ENCODE results near the gene TTC31.
A peak's percentile ranks its signal among the peaks of the same experiment; 100 is the strongest.

TTC31 gene

GRCh38 chr2:74482801-74483674 lies at the start of gene TTC31, which contains the start of gene CCDC142:
Gene TTC31, plus strand, starts transcription at chr2:74483081. Its CDS starts 15 bp downstream, at chr2:74483096.
Gene CCDC142, minus strand, starts transcription at chr2:74482998. Its CDS starts 161 bp downstream, at chr2:74482837.
- Histone ChIP-seq H3K4me3 (ENCODE audit: severe bottlenecking) (peak within 1 kb of the TSS; percentile 67), H3K27ac (ENCODE audit: poor library complexity, severe bottlenecking) (peak within 1 kb of the TSS; percentile 54), H3K9me3 (ENCODE audit: severe bottlenecking) (no peaks in the 10 kb centered on the region), H3K36me3 (ENCODE audit: low read depth) (peaks cover 40% of the 10 kb centered on the region), H3K4me1 (ENCODE audit: insufficient read depth, poor library complexity, severe bottlenecking) (peaks cover 1% of the 10 kb centered on the region), H3K27me3 (ENCODE audit: insufficient read depth, poor library complexity, severe bottlenecking) (no peaks in the 10 kb centered on the region)
- DNase-seq (ENCODE audit: low spot score) (peak; percentile 92), ATAC-seq (ENCODE audit: low read depth) (peak; percentile 93)
- TF ChIP-seq, protein P1, sequence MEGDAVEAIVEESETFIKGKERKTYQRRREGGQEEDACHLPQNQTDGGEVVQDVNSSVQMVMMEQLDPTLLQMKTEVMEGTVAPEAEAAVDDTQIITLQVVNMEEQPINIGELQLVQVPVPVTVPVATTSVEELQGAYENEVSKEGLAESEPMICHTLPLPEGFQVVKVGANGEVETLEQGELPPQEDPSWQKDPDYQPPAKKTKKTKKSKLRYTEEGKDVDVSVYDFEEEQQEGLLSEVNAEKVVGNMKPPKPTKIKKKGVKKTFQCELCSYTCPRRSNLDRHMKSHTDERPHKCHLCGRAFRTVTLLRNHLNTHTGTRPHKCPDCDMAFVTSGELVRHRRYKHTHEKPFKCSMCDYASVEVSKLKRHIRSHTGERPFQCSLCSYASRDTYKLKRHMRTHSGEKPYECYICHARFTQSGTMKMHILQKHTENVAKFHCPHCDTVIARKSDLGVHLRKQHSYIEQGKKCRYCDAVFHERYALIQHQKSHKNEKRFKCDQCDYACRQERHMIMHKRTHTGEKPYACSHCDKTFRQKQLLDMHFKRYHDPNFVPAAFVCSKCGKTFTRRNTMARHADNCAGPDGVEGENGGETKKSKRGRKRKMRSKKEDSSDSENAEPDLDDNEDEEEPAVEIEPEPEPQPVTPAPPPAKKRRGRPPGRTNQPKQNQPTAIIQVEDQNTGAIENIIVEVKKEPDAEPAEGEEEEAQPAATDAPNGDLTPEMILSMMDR (IDR thresholded peaks at IDR 0.05; ENCODE audit: poor library complexity, severe bottlenecking) = peak; percentile 97

- ATAC-seq (ENCODE audit: low read depth) = no peak
- peaks cover 49% of the 10 kb centered on the region for H3K36me3 ChIP-seq (ENCODE audit: low read depth)
- H3K9me3 ChIP-seq (ENCODE audit: severe bottlenecking) = no peaks in the 10 kb centered on the region
- no peak overlapping the region for H3K27ac ChIP-seq (ENCODE audit: poor library complexity, severe bottlenecking)
- DNase-seq (ENCODE audit: low spot score) = no peak
- TF ChIP-seq, protein P1 (IDR thresholded peaks at IDR 0.05; ENCODE audit: poor library complexity, severe bottlenecking) = no peak
- H3K27me3 ChIP-seq (ENCODE audit: insufficient read depth, poor library complexity, severe bottlenecking) = no peaks in the 10 kb centered on the region
- H3K4me1 ChIP-seq (ENCODE audit: insufficient read depth, poor library complexity, severe bottlenecking) = peaks cover 4% of the 10 kb centered on the region
- H3K4me3 ChIP-seq (ENCODE audit: severe bottlenecking) = no peak overlapping the region
These were observed 46.6 kb upstream of the TTC31 start for GRCh38 chr2:74436111-74436805.

DNA sequence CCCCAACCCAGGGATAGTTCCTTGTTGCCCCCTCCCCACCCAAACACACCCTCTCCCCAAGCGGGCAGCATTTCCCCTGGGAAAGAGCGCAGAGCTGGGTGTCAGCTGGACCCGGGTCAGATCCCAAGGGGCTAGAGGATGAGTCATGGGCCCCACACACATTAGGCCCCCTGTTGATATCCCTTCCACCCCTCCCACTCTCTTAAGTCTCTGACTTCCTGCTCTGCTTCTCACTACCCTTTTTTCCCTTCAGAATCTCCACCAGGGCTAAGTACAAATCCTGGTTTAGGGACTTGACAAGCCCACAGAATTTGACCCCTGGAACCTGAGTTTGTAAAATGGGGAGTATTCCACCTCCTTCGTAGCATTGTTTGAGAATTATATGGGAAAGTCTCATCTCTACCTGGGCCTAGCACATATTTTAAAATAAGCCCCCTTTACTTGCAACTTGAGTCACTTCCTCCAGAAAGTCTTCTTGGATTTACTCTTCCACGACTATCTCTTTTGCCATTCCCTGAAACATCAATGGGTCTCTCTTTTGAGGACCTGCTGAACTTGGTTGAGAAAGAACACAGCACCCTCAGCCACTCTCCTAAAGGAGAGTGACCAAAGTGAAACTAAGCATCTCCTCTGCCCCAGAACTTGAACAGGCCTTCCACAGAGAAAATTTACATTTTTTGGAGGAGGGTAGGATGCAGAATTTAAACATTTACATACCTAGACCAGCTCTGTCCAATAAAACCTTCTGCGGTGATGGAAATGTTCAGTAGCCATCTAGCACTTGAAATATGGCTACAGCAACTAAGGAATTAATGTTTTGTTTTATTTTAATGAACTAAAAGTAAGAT lies 45.8 kb upstream of the TTC31 start:
- Histone ChIP-seq H3K4me1 (ENCODE audit: insufficient read depth, poor library complexity, severe bottlenecking) (peaks cover 4% of the 10 kb centered on the region), H3K27me3 (ENCODE audit: insufficient read depth, poor library complexity, severe bottlenecking) (no peaks in the 10 kb centered on the region), H3K4me3 (ENCODE audit: severe bottlenecking) (no peak overlapping the region), H3K36me3 (ENCODE audit: low read depth) (peaks cover 40% of the 10 kb centered on the region), H3K9me3 (ENCODE audit: severe bottlenecking) (no peaks in the 10 kb centered on the region), H3K27ac (ENCODE audit: poor library complexity, severe bottlenecking) (no peak overlapping the region)
- ATAC-seq (ENCODE audit: low read depth) (no peak), DNase-seq (ENCODE audit: low spot score) (no peak)
- TF ChIP-seq, protein P1 (IDR thresholded peaks at IDR 0.05; ENCODE audit: poor library complexity, severe bottlenecking) = no peak

DNA sequence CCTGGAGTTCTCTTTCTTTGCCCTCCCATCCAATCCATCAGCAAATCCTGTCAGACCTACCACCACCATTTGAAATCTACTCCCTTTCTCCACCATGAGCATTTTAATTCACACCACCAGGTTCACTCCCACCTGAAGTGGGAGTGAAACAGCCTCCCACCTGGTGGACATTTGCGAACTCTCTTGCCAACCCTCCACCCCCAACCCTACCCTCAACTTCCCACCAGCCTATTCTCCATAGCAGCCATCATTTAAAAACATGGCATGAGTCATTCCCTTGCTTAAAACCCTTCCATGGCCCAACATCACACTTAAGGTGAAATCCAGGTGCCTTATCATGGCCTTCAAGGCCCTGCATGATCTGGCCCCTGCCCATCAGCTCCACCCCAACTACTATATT lies 44.6 kb upstream of the TTC31 start:
- H3K27me3 ChIP-seq (ENCODE audit: insufficient read depth, poor library complexity, severe bottlenecking) = no peaks in the 10 kb centered on the region
- H3K36me3 ChIP-seq (ENCODE audit: low read depth) = peaks cover 32% of the 10 kb centered on the region
- H3K4me3 ChIP-seq (ENCODE audit: severe bottlenecking) = no peak overlapping the region
- H3K9me3 ChIP-seq (ENCODE audit: severe bottlenecking) = no peaks in the 10 kb centered on the region
- ATAC-seq (ENCODE audit: low read depth) = no peak
- no peak overlapping the region for H3K27ac ChIP-seq (ENCODE audit: poor library complexity, severe bottlenecking)
- TF ChIP-seq, protein P1 (IDR thresholded peaks at IDR 0.05; ENCODE audit: poor library complexity, severe bottlenecking) = no peak
- H3K4me1 ChIP-seq (ENCODE audit: insufficient read depth, poor library complexity, severe bottlenecking) = peaks cover 8% of the 10 kb centered on the region
- no peak for DNase-seq (ENCODE audit: low spot score)
